WERI-Rb-1 (cell line): Measurements from ENCODE around the gene PLK3.
"Not testable (repeated sequence)": the region's sequence is repeated elsewhere in the genome, so short reads cannot be mapped to it uniquely, and the experiment has no call there.

Source experiments
- DNase-seq: peaks from one replicate; pipeline ENCODE4 v3.0.0-alpha.2; 2020
- H3K27ac ChIP-seq: fragments of 250-450 bp; sonication (Bioruptor Pico); 2 replicates; pipeline ENCODE4 v1.5.1; 2020; ENCODE audit warnings: mild to moderate bottlenecking, moderate library complexity
- H3K27me3 ChIP-seq: fragments of 250-450 bp; sonication (Bioruptor Pico); 2 replicates; pipeline ENCODE4 v1.5.1; 2021; ENCODE audit warnings: mild to moderate bottlenecking, low read depth, moderate library complexity; ENCODE audit not compliant: insufficient read depth, severe bottlenecking
- H3K36me3 ChIP-seq: fragments of 250-450 bp; sonication (Bioruptor Pico); 2 replicates; pipeline ENCODE4 v1.5.1; 2020; ENCODE audit warnings: mild to moderate bottlenecking, moderate library complexity
- H3K4me3 ChIP-seq: 2 replicates; pipeline ENCODE4 v1.5.1; 2011; ENCODE audit warnings: low read depth, mild to moderate bottlenecking, control low read depth, low read length
- H3K9me3 ChIP-seq: fragments of 250-450 bp; sonication (Bioruptor Pico); 2 replicates; pipeline ENCODE4 v1.5.1; 2021; ENCODE audit warnings: mild to moderate bottlenecking, moderate library complexity; ENCODE audit not compliant: severe bottlenecking
- TF ChIP-seq, protein P1 (sequence below): IDR thresholded peaks from 2 replicates; pipeline ENCODE4 v1.5.1; 2011; ENCODE audit warnings: low read depth, mild to moderate bottlenecking, control low read depth, inconsistent platforms, low read length

Gene PLK3

DNA sequence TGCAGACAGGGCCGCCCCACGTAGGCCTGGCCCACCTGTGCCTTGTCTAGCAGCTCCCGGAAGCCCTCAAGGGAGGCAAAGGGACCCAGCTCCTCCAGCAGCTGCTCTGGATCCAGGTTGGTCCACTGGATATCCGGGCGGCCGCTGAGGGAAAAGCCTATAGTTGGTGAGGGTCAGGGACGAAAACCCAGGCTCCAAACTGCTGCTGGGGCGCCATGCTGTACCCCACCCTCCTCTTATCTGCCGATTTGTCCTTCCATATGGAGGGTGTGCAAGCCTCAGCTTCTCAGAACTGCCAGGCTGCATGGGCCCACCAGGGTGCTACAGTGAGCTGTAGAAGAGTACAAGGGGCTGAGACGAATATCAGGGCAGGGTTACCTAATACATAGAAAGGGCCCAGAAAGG, 30.7 kb downstream of the PLK3 start:
- Histone ChIP-seq H3K36me3 (no peaks in the 10 kb centered on the region), H3K9me3 (no peaks in the 10 kb centered on the region), H3K27me3 (no peaks in the 10 kb centered on the region), H3K4me3 (no peak overlapping the region), H3K27ac (no peak overlapping the region)
- TF ChIP-seq, protein P1, sequence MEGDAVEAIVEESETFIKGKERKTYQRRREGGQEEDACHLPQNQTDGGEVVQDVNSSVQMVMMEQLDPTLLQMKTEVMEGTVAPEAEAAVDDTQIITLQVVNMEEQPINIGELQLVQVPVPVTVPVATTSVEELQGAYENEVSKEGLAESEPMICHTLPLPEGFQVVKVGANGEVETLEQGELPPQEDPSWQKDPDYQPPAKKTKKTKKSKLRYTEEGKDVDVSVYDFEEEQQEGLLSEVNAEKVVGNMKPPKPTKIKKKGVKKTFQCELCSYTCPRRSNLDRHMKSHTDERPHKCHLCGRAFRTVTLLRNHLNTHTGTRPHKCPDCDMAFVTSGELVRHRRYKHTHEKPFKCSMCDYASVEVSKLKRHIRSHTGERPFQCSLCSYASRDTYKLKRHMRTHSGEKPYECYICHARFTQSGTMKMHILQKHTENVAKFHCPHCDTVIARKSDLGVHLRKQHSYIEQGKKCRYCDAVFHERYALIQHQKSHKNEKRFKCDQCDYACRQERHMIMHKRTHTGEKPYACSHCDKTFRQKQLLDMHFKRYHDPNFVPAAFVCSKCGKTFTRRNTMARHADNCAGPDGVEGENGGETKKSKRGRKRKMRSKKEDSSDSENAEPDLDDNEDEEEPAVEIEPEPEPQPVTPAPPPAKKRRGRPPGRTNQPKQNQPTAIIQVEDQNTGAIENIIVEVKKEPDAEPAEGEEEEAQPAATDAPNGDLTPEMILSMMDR = peak; percentile 19; the same call in 1 of the 2 replicates
- no peak for DNase-seq

DNA sequence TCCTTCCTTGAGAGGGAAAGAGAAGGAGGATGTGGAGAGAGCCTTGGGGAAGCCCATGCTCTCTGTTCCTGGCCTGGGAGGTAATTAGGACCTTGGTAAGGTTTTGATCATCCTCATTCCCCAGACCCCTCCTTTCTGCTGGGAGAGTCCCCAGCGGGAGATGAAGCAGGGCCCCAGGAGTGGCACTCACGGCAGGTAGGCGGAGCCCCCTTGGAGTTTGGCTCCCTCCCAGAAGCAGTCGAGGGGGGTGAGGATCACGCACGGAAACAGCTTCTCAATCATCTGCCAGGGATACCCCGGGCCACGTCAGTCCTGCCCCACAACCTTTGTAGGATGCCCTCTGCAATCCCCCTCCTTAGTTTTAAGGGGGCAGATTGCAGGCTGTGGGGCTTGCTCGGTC, 31.3 kb downstream of the PLK3 start:
- H3K27ac ChIP-seq = no peak overlapping the region
- TF ChIP-seq, protein P1 = no peak
- DNase-seq = no peak

DNA sequence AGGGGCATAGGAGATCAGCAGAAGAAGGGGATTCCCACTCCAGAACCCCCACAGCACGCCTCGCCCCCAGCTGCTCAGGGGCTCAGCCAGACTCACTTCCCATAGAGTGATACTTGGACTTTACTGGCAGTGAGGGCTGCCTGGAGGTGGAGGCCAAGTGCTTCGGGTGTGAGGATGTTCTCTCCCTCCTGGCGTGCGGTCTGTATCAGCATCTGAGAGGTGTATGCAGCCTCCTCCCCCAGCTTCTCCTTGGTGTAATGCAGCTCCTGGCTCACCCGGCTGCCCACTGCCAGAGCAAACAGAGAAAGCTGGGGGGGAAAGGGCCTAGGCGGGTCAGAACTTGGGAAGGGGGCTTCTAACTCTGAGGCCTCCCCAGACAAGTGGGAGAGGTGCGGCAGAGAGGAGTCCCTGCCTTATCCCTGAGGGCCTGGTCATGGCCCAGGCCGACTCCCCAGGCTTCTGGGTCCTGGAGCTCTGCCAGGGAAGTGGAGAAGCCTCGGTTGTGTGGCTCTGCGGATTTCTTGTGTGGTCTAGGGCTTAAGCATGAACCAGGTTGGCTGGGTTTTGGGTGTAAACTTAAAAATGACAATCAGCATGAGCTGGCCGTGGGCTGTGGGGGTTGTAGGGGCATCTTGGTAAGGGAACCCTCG, 32.0 kb downstream of the PLK3 start:
- Histone ChIP-seq H3K9me3 (no peaks in the 10 kb centered on the region), H3K27me3 (no peaks in the 10 kb centered on the region), H3K4me3 (no peak overlapping the region), H3K36me3 (no peaks in the 10 kb centered on the region), H3K27ac (no peak overlapping the region)
- no peak for DNase-seq
- TF ChIP-seq, protein P1 = no peak

More for the DNA sequence above, 31.3 kb downstream of the PLK3 start:
- Histone ChIP-seq H3K27me3 (no peaks in the 10 kb centered on the region), H3K36me3 (no peaks in the 10 kb centered on the region), H3K4me3 (no peak overlapping the region), H3K9me3 (no peaks in the 10 kb centered on the region)

DNA sequence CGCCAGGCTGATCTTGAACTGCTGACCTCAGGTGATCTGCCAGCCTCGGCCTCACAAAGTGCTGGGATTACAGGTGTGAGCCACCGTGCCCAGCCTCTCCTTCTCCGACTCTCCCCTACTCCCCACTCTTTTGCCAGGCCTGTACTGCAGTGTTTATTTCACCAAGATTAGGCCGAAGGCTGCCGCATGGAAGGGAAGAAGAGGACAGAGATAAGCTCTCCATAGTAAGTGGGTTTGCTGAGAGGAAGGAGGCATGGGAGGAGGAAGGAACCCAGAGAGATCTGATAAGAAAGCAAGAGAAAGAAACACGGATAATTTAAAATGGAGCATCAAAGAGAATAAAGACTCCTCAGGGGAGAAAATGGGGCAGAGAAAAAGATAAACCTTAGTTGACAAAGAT, 34.2 kb downstream of the PLK3 start:
- DNase-seq = no peak
- Histone ChIP-seq H3K27ac (no peak overlapping the region), H3K4me3 (no peak overlapping the region), H3K27me3 (no peaks in the 10 kb centered on the region), H3K9me3 (no peaks in the 10 kb centered on the region), H3K36me3 (no peaks in the 10 kb centered on the region)
- TF ChIP-seq, protein P1 = no peak

DNA sequence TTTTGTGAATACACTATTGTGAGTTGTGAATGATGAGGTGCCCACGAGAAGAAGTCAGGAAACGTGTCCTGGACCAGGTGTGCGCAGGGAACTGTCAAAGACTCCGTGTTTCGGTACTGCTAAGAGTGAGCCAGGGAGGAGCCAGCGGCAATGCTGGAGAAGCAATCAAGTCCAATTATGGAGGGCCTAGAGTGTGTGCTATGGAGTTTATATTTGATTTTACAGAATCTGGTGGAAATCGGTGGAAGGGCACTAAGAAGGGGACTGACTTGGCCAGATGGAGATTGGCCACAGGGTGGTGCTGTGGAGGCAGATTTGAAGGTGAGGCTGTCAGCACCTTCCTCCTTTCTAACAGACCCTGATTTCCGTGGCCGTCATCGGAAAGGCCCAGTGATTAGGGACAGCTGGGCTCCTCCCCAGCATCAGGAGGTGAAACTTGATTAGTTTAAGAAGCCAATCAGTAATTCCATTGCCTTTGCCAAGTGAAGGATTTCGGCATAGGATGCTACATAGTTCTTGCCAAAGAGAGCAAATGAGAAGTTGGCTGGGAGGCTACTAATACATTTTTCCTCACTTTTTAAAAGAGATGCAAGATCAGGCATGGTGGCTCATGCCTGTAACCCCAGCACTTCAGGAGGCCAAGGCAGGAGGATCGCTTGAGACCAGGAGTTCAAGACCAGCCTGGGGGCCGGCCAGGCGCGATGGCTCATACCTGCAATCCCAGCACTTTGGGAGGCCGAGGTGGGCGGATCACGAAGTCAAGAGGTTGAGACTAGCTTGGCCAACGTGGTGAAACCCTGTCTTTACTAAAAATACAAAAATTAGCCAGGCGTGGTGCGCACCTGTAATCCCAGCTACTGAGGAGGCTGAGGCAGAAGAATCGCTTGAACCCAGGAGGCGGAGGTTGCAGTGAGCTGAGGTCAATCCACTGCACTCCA, 35.8 kb downstream of the PLK3 start:
- H3K27me3 ChIP-seq = no peaks in the 10 kb centered on the region
- H3K9me3 ChIP-seq = no peaks in the 10 kb centered on the region
- TF ChIP-seq, protein P1 = peak; percentile 89
- H3K27ac ChIP-seq = no peak overlapping the region; the same call in 1 of the 2 replicates
- H3K4me3 ChIP-seq = no peak overlapping the region
- DNase-seq = peak; percentile 93
- no peaks in the 10 kb centered on the region for H3K36me3 ChIP-seq

DNA sequence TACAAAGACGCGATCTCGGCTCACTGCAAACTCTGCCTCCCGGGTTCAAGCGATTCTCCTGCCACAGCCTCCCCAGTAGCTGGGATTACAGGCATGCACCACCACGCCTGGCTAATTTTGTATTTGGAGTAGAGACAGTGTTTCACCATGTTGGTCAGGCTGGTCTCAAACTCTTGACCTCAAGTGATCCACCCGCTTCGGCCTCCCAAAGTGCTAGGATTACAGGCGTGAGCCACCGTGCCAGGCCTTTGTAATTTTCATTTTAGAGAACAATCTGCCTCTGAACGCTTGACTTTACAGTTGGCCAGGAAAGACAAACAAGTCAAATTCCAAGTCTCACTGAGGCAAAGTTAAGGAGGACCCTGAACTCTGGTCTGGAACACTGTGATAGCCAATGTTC, 38.1 kb downstream of the PLK3 start:
- not testable (repeated sequence) for H3K36me3 ChIP-seq, DNase-seq, H3K9me3 ChIP-seq, H3K27me3 ChIP-seq, H3K4me3 ChIP-seq, H3K27ac ChIP-seq
